ENCODE measurements around the gene XBP1.
A peak's percentile ranks its signal among the peaks of the same experiment; 100 is the strongest.
"Not testable (repeated sequence)": the region's sequence is repeated elsewhere in the genome, so short reads cannot be mapped to it uniquely, and the experiment has no call there.

Gene XBP1

GRCh38 chr22:28830441-28830840, 30.1 kb upstream of the XBP1 start:
- Histone ChIP-seq H3K4me3 (ENCODE audit: low read depth, low read length) (no peak overlapping the region), H3K36me3 (replicated peaks) (no peaks in the 10 kb centered on the region), H3K27me3 (replicated peaks) (no peaks in the 10 kb centered on the region), H3K27ac (no peak overlapping the region)
- DNase-seq, result no peak
- in situ Hi-C loops (cut with HindIII; ENCODE audit: low pct_ligation_motif_present, low sequenced_read_pairs), result no loop called here
- no peak for TF ChIP-seq CTCF (IDR thresholded peaks at IDR 0.05; ENCODE audit: low read depth, low read length, missing control alignments)

GRCh38 chr22:28829358-28830181, 29.2 kb upstream of the XBP1 start:
- in situ Hi-C loops (cut with HindIII; ENCODE audit: low pct_ligation_motif_present, low sequenced_read_pairs), result no loop called here
- Histone ChIP-seq H3K4me3 (ENCODE audit: low read depth, low read length) (no peak overlapping the region), H3K27me3 (replicated peaks) (no peaks in the 10 kb centered on the region), H3K36me3 (replicated peaks) (no peaks in the 10 kb centered on the region), H3K27ac (no peak overlapping the region)
- DNase-seq, result peak; percentile 64
- peak; percentile 97 for TF ChIP-seq CTCF (IDR thresholded peaks at IDR 0.05; ENCODE audit: low read depth, low read length, missing control alignments)

GRCh38 chr22:28826921-28827320, 26.6 kb upstream of the XBP1 start:
- Histone ChIP-seq H3K27ac (no peak overlapping the region), H3K4me3 (ENCODE audit: low read depth, low read length) (no peak overlapping the region), H3K27me3 (replicated peaks) (no peaks in the 10 kb centered on the region), H3K36me3 (replicated peaks) (no peaks in the 10 kb centered on the region)
- DNase-seq, result no peak
- in situ Hi-C loops (cut with HindIII; ENCODE audit: low pct_ligation_motif_present, low sequenced_read_pairs), result no loop called here
- no peak for TF ChIP-seq CTCF (IDR thresholded peaks at IDR 0.05; ENCODE audit: low read depth, low read length, missing control alignments)

- H3K4me3 ChIP-seq (ENCODE audit: low read depth, low read length); H3K27me3 ChIP-seq (replicated peaks); H3K27ac ChIP-seq; DNase-seq; H3K36me3 ChIP-seq (replicated peaks); in situ Hi-C loops (cut with HindIII; ENCODE audit: low pct_ligation_motif_present, low sequenced_read_pairs): not testable (repeated sequence)
Measured at GRCh38 chr22:28826430-28826829, 26.1 kb upstream of the XBP1 start.

GRCh38 chr22:28824455-28824854, 24.1 kb upstream of the XBP1 start:
- H3K27me3 ChIP-seq (replicated peaks); H3K27ac ChIP-seq; H3K4me3 ChIP-seq (ENCODE audit: low read depth, low read length); DNase-seq; in situ Hi-C loops (cut with HindIII; ENCODE audit: low pct_ligation_motif_present, low sequenced_read_pairs); H3K36me3 ChIP-seq (replicated peaks): not testable (repeated sequence)

GRCh38 chr22:28822930-28823551, 22.7 kb upstream of the XBP1 start:
- no peak for DNase-seq
- in situ Hi-C loops (cut with HindIII; ENCODE audit: low pct_ligation_motif_present, low sequenced_read_pairs), result no loop called here
- TF ChIP-seq CTCF (IDR thresholded peaks at IDR 0.05; ENCODE audit: low read depth, low read length, missing control alignments), result no peak
- no peaks in the 10 kb centered on the region for H3K27me3 ChIP-seq (replicated peaks)
- H3K27ac ChIP-seq, result no peak overlapping the region
- H3K4me3 ChIP-seq (ENCODE audit: low read depth, low read length), result no peak overlapping the region
- H3K36me3 ChIP-seq (replicated peaks), result no peaks in the 10 kb centered on the region

All from brain microvascular endothelial cell (primary cell).